ENCODE results near the gene SLC7A1. TPM values are rescaled to one million over a fixed set of nuclear protein-coding genes. Genes with fewer than 3 reads are reported as not detected.

Gene SLC7A1
- polyA plus RNA-seq, 2 of the 4 experiments (the other 2 are of a cell fraction), result 19.9 to 24.8 TPM

DNA sequence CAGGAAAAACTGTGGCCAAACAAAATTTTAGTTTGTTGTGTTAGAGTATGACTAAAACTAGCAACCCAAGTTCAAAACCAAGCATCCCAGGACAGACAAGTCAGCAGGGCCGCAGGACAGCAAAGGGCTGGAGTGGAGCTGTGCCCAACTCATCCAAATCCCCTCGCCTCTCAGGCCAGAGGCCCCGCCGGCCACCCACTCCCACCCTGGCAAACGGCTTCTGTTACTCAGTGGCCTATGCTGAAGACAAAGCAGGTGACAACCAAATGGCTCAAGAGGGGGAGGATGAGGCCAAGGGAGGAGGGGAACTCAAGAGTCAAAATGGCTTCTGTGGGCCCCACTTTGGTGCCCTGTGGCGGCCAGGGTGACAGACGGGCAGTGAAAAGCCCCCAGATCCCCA, 69.7 kb downstream of the SLC7A1 start:
- CTCF ChIA-PET, result interaction anchor here (1.2 to 4.5 kb wide), 2 partner anchors 17 to 588 kb away, joined by 4 to 17 read pairs; no protein-coding TSS in a partner anchor
- ATAC-seq (no peak), FAIRE-seq (no peak), DNase-seq (ENCODE audit: low read depth in 1 of 2, low spot score in 1 of 2) (no peak)
- Histone ChIP-seq H3K4me3 (no peak overlapping the region), H3K4me1 (no peaks in the 10 kb centered on the region), H3K27ac (no peak overlapping the region), H3K4me2 (no peak overlapping the region), H3K9me3 (no peaks in the 10 kb centered on the region)
- TF ChIP-seq HES2 (IDR thresholded peaks at IDR 0.05) (no peak), PHF8 (IDR thresholded peaks at IDR 0.05; ENCODE audit: borderline replicate concordance, low read depth) (no peak), RAD21 (conservative IDR thresholded peaks at IDR 0.05 in 1 of 2, IDR thresholded peaks at IDR 0.05 in 1 of 2) (no peak), NR3C1 (IDR thresholded peaks at IDR 0.05) (no peak), ZNF302 (CRISPR knock-in tag; IDR thresholded peaks at IDR 0.05) (no peak), ESRRA (IDR thresholded peaks at IDR 0.05; ENCODE audit: borderline replicate concordance, low read length) (no peak), NPAS2 (CRISPR knock-in tag; IDR thresholded peaks at IDR 0.05; ENCODE audit: borderline replicate concordance) (no peak), SMC3 (IDR thresholded peaks at IDR 0.05) (no peak), HOXB13 (CRISPR knock-in tag; IDR thresholded peaks at IDR 0.05; ENCODE audit: low read depth) (no peak), KDM5A (IDR thresholded peaks at IDR 0.05) (no peak), ZSCAN20 (CRISPR knock-in tag; IDR thresholded peaks at IDR 0.05) (no peak)
- TF ChIP-seq, protein P1, sequence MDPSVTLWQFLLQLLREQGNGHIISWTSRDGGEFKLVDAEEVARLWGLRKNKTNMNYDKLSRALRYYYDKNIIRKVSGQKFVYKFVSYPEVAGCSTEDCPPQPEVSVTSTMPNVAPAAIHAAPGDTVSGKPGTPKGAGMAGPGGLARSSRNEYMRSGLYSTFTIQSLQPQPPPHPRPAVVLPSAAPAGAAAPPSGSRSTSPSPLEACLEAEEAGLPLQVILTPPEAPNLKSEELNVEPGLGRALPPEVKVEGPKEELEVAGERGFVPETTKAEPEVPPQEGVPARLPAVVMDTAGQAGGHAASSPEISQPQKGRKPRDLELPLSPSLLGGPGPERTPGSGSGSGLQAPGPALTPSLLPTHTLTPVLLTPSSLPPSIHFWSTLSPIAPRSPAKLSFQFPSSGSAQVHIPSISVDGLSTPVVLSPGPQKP (IDR thresholded peaks at IDR 0.05; ENCODE audit: low read depth, low read length), result no peak
- TF ChIP-seq, protein P2, sequence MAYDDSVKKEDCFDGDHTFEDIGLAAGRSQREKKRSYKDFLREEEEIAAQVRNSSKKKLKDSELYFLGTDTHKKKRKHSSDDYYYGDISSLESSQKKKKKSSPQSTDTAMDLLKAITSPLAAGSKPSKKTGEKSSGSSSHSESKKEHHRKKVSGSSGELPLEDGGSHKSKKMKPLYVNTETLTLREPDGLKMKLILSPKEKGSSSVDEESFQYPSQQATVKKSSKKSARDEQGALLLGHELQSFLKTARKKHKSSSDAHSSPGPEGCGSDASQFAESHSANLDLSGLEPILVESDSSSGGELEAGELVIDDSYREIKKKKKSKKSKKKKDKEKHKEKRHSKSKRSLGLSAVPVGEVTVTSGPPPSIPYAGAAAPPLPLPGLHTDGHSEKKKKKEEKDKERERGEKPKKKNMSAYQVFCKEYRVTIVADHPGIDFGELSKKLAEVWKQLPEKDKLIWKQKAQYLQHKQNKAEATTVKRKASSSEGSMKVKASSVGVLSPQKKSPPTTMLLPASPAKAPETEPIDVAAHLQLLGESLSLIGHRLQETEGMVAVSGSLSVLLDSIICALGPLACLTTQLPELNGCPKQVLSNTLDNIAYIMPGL (CRISPR knock-in tag; IDR thresholded peaks at IDR 0.05; ENCODE audit: borderline replicate concordance), result no peak
- WGBS (ENCODE audit: missing lambda C conversion rate), result 97% methylated on average over 7 of the region's 7 CpGs
- POLR2A ChIA-PET, result no interaction called here

GRCh38 chr13:29524641-29525040, 70.8 kb downstream of the SLC7A1 start:
- TF ChIP-seq RARB (CRISPR knock-in tag; IDR thresholded peaks at IDR 0.05) (no peak), ZC3H11A (IDR thresholded peaks at IDR 0.05) (no peak), NPAS2 (CRISPR knock-in tag; IDR thresholded peaks at IDR 0.05; ENCODE audit: borderline replicate concordance) (no peak), FOSB (CRISPR knock-in tag; IDR thresholded peaks at IDR 0.05) (no peak), CBX8 (IDR thresholded peaks at IDR 0.05) (no peak)
- TF ChIP-seq, protein P3, sequence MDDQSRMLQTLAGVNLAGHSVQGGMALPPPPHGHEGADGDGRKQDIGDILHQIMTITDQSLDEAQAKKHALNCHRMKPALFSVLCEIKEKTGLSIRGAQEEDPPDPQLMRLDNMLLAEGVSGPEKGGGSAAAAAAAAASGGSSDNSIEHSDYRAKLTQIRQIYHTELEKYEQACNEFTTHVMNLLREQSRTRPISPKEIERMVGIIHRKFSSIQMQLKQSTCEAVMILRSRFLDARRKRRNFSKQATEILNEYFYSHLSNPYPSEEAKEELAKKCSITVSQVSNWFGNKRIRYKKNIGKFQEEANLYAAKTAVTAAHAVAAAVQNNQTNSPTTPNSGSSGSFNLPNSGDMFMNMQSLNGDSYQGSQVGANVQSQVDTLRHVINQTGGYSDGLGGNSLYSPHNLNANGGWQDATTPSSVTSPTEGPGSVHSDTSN (IDR thresholded peaks at IDR 0.05), result no peak
- ChIA-PET POLR2A (no interaction called here), CTCF (no interaction called here)
- 87% methylated on average over 7 of the region's 9 CpGs for WGBS (ENCODE audit: missing lambda C conversion rate)
- no peak overlapping the region for H3K4me2 ChIP-seq
- no peaks in the 10 kb centered on the region for H3K4me1 ChIP-seq
- no peak overlapping the region for H3K4me3 ChIP-seq
- H3K27ac ChIP-seq, result no peak overlapping the region
- H3K9me3 ChIP-seq, result no peaks in the 10 kb centered on the region
- no peak for FAIRE-seq
- no peak for ATAC-seq
- DNase-seq (ENCODE audit: low read depth in 1 of 2, low spot score in 1 of 2), result no peak

DNA sequence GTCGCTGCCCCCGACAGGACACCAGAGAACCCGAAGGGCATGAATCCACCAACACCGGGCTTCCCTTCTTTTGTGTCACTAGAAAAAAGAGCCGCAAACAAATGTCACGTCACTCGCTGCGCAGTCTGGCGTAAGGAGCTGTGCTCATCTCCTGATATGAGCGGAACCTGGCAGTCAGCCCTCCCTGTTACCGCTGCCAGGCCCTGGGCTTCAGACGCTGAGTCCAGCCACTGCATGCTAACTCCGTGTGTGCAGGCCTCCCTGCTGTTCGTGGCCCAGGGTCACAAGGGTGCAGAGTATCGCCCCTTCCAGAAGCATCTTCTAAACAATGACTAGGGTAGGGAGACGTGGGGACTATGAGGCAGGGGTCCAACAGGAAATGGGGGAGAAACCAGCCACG, 71.3 kb downstream of the SLC7A1 start:
- WGBS (ENCODE audit: missing lambda C conversion rate), result 92% methylated on average over 15 of the region's 17 CpGs
- Histone ChIP-seq H3K9me3 (no peaks in the 10 kb centered on the region), H3K4me3 (no peak overlapping the region), H3K27ac (no peak overlapping the region), H3K4me1 (no peaks in the 10 kb centered on the region), H3K4me2 (no peak overlapping the region)
- ATAC-seq, result no peak
- CTCF ChIA-PET, result interaction anchor here (1.0 kb wide), 1 partner anchor 16 kb away, joined by 4 read pairs; no protein-coding TSS in a partner anchor
- no peak for DNase-seq (ENCODE audit: low read depth in 1 of 2, low spot score in 1 of 2)
- POLR2A ChIA-PET, result no interaction called here
- TF ChIP-seq NR3C1 (IDR thresholded peaks at IDR 0.05), result no peak
- TF ChIP-seq USF2 (IDR thresholded peaks at IDR 0.05), result no peak
- TF ChIP-seq NPAS2 (CRISPR knock-in tag; IDR thresholded peaks at IDR 0.05; ENCODE audit: borderline replicate concordance), result no peak
- TF ChIP-seq ZC3H11A (IDR thresholded peaks at IDR 0.05), result no peak
- no peak for TF ChIP-seq CEBPB (IDR thresholded peaks at IDR 0.05)
- no peak for TF ChIP-seq JUN (IDR thresholded peaks at IDR 0.05)
- TF ChIP-seq REST (IDR thresholded peaks at IDR 0.05), result no peak
- no peak for TF ChIP-seq FOSB (CRISPR knock-in tag; IDR thresholded peaks at IDR 0.05)
- TF ChIP-seq SREBF2 (IDR thresholded peaks at IDR 0.05), result no peak
- TF ChIP-seq HOXB5 (CRISPR knock-in tag; IDR thresholded peaks at IDR 0.05), result no peak
- FAIRE-seq, result no peak

Data from A549 (cell line).